SK-N-SH (cell line): ENCODE measurements around the gene PFKL. TPM values are rescaled to one million over a fixed set of nuclear protein-coding genes. Genes with fewer than 3 reads are reported as not detected.

Source experiments
- CTCF ChIA-PET: fragments of 300-600, 350-600 bp; formaldehyde crosslinking; extraction: SDS; loops from one replicate; lab custom pipeline; 2021; lab: Yijun Ruan, JAX
- POLR2A ChIA-PET: fragments of 350-600 bp; sonication (Branson Sonifier 250); formaldehyde crosslinking; extraction: SDS; loops from one replicate; lab custom pipeline; 2020; ENCODE audit warnings: antibody characterized with exemption, inconsistent platforms; lab: Yijun Ruan, JAX
- DNase-seq: peaks from one replicate; pipeline ENCODE4 v3.0.0; 2012
- H2AFZ ChIP-seq: fragments of 200-600 bp; sonication (generic); 2 replicates; pipeline ENCODE4 v1.8.1; 2016; ENCODE audit warnings: antibody characterized with exemption, mild to moderate bottlenecking, low read depth
- H3F3A ChIP-seq: fragments of 200-600 bp; sonication (generic); replicated peaks from 2 replicates; pipeline ENCODE3; 2016; ENCODE audit warnings: antibody characterized with exemption, mild to moderate bottlenecking; ENCODE audit not compliant: insufficient read depth
- H3K27ac ChIP-seq, 2 experiments: fragments of 200-500 bp in 1 of 2; fragments of 200-600 bp in 1 of 2; sonication (Bioruptor generic) in 1 of 2; sonication (generic), shearing (Covaris generic) in 1 of 2; 2 replicates each; pipeline versions ENCODE4 v1.5.1 to v1.6.1; 2014 to 2016; ENCODE audit warnings: low read depth in 2 of 2, inconsistent platforms in 1 of 2, low read length in 1 of 2, mild to moderate bottlenecking in 1 of 2, mixed read lengths in 1 of 2
- H3K27me3 ChIP-seq: fragments of 200-600 bp; sonication (generic), shearing (Covaris generic); 2 replicates; pipeline ENCODE4 v1.6.1; 2016; ENCODE audit warnings: mixed run types; ENCODE audit not compliant: insufficient read depth
- H3K36me3 ChIP-seq, 2 experiments: fragments of 200-500 bp in 1 of 2; fragments of 200-600 bp in 1 of 2; sonication (Bioruptor generic) in 1 of 2; sonication (generic) in 1 of 2; replicated peaks in 1 of 2; 2 replicates each; pipeline versions ENCODE3 to v1.5.1; 2014 to 2016; ENCODE audit warnings: low read length in 1 of 2, mild to moderate bottlenecking in 1 of 2; ENCODE audit not compliant: insufficient read depth in 2 of 2, control insufficient read depth in 1 of 2
- H3K4me1 ChIP-seq, 2 experiments: fragments of 200-500 bp in 1 of 2; fragments of 200-600 bp in 1 of 2; sonication (Bioruptor generic) in 1 of 2; sonication (generic), shearing (Covaris generic) in 1 of 2; 2 replicates each; pipeline versions ENCODE4 v1.5.1 to v1.6.1; 2014 to 2016; ENCODE audit warnings: low read depth in 1 of 2, low read length in 1 of 2, mixed run types in 1 of 2; ENCODE audit not compliant: insufficient read depth in 2 of 2, control insufficient read depth in 1 of 2
- H3K4me2 ChIP-seq: fragments of 200-600 bp; sonication (generic), shearing (Covaris generic); 2 replicates; pipeline ENCODE4 v1.6.1; 2017; ENCODE audit warnings: mixed run types
- H3K4me3 ChIP-seq, 2 experiments: fragments of 200-500 bp in 1 of 2; fragments of 200-600 bp in 1 of 2; sonication (Bioruptor generic) in 1 of 2; sonication (generic), shearing (Covaris generic) in 1 of 2; 2 replicates each; pipeline versions ENCODE4 v1.5.1 to v1.8.1; 2014 to 2016; ENCODE audit warnings: low read depth in 2 of 2, inconsistent platforms in 1 of 2, low read length in 1 of 2, mild to moderate bottlenecking in 1 of 2, mixed read lengths in 1 of 2, moderate library complexity in 1 of 2
- H3K79me2 ChIP-seq: fragments of 200-600 bp; sonication (generic); 2 replicates; pipeline ENCODE4 v1.8.1; 2017; ENCODE audit warnings: mild to moderate bottlenecking; ENCODE audit not compliant: insufficient read depth
- H3K9ac ChIP-seq: fragments of 200-600 bp; sonication (generic); 2 replicates; pipeline ENCODE4 v1.6.1; 2017; ENCODE audit warnings: mixed run types
- H3K9me2 ChIP-seq: fragments of 200-600 bp; sonication (generic); 2 replicates; pipeline ENCODE4 v1.6.1; 2017; ENCODE audit warnings: mixed run types
- H3K9me3 ChIP-seq: fragments of 200-600 bp; sonication (generic); 2 replicates; pipeline ENCODE4 v1.6.1; 2017; ENCODE audit warnings: mixed run types, mild to moderate bottlenecking, moderate library complexity
- H4K20me1 ChIP-seq: fragments of 200-600 bp; sonication (generic); 2 replicates; pipeline ENCODE4 v1.6.1; 2017; ENCODE audit warnings: mild to moderate bottlenecking, mixed run types; ENCODE audit not compliant: insufficient read depth
- CHD2 ChIP-seq: fragments of 150-350 bp; IDR thresholded peaks from 2 replicates; pipeline ENCODE4 v1.6.1; 2018; ENCODE audit warnings: low read length; ENCODE audit not compliant: partially characterized antibody
- CTCF ChIP-seq: fragments of 200-600 bp; sonication (generic); IDR thresholded peaks from 2 replicates; pipeline ENCODE4 v1.6.1; 2017; ENCODE audit warnings: antibody characterized with exemption, mild to moderate bottlenecking, moderate library complexity
- EP300 ChIP-seq, 2 experiments: IDR thresholded peaks; 2 replicates each; pipeline versions ENCODE4 v1.4.0 to v1.6.1; 2012; ENCODE audit warnings: borderline replicate concordance in 1 of 2, low read depth in 1 of 2, low read length in 1 of 2
- FOXM1 ChIP-seq: IDR thresholded peaks from 2 replicates; pipeline ENCODE4 v1.4.0; 2012; ENCODE audit warnings: low read depth, mild to moderate bottlenecking
- GABPA ChIP-seq: IDR thresholded peaks from 2 replicates; pipeline ENCODE4 v1.4.0; 2012; ENCODE audit warnings: low read depth, mild to moderate bottlenecking
- GATA2 ChIP-seq: sonication (generic); formaldehyde crosslinking; IDR thresholded peaks from 2 replicates; pipeline ENCODE4 v1.5.0; 2020; ENCODE audit warnings: mild to moderate bottlenecking, missing genetic modification reagents
- MXI1 ChIP-seq: IDR thresholded peaks from 2 replicates; pipeline ENCODE4 v1.6.1; 2012; ENCODE audit warnings: mild to moderate bottlenecking, low read depth, low read length, improper control_type of control experiment
- NFIC ChIP-seq: IDR thresholded peaks from 2 replicates; pipeline ENCODE4 v1.4.0; 2012; ENCODE audit warnings: borderline replicate concordance
- NRF1 ChIP-seq: IDR thresholded peaks from 2 replicates; pipeline ENCODE4 v1.6.1; 2012; ENCODE audit warnings: low read depth, mild to moderate bottlenecking, low read length
- PBX3 ChIP-seq: IDR thresholded peaks from 2 replicates; pipeline ENCODE4; 2012
- REST ChIP-seq: IDR thresholded peaks from 2 replicates; pipeline ENCODE4 v1.6.1; 2012; ENCODE audit warnings: mild to moderate bottlenecking, low read depth, low read length, moderate library complexity
- TCF12 ChIP-seq: IDR thresholded peaks from 2 replicates; pipeline ENCODE4 v1.4.0; 2012
- TEAD4 ChIP-seq: IDR thresholded peaks from 2 replicates; pipeline ENCODE4 v1.4.0; 2012; ENCODE audit warnings: mild to moderate bottlenecking, borderline replicate concordance; ENCODE audit not compliant: insufficient read depth
- USF2 ChIP-seq: fragments of 150-350 bp; IDR thresholded peaks from 2 replicates; pipeline ENCODE4 v1.6.1; 2017; ENCODE audit warnings: antibody characterized with exemption, low read length, low read depth, borderline replicate concordance
- WGBS: methylation state at CpG from one replicate; pipeline ENCODE4 v1.1.6; 2017; ENCODE audit warnings: low lambda C conversion rate; 5-methylcytosine and 5-hydroxymethylcytosine counted together
- polyA plus RNA-seq, 3 experiments: library from polyadenylated mRNA; depleted of rRNA; stranded (reverse); fragments of >200 nt; gene quantifications; 2 replicates each; pipeline ENCODE4 v1.2.3, GENCODE V29; 2012

PFKL gene
- polyA plus RNA-seq, 1 of the 3 experiments (the other 2 are of a cell fraction): 118 TPM

GRCh38 chr21:44317871-44318270 is 18.0 kb downstream of the PFKL start:
- peaks cover 0 to 46% of the 10 kb centered on the region in 2 experiments for H3K36me3 ChIP-seq
- TF ChIP-seq EP300 (IDR thresholded peaks at IDR 0.05; ENCODE audit: borderline replicate concordance in 1 of 2, low read depth in 1 of 2, low read length in 1 of 2) (no peak), REST (no peak), CTCF (no peak), GABPA (no peak), TCF12 (no peak), CHD2 (no peak), USF2 (no peak), NFIC (no peak), NRF1 (no peak), MXI1 (no peak), TEAD4 (no peak), FOXM1 (no peak), PBX3 (no peak), GATA2 (CRISPR knock-in tag) (no peak)
- TF ChIP-seq, all 33 proteins: peak for 0
- Histone ChIP-seq H3K4me1 (no peaks in the 10 kb centered on the region), H3K27me3 (no peaks in the 10 kb centered on the region), H4K20me1 (no peaks in the 10 kb centered on the region), H3K9me2 (no peaks in the 10 kb centered on the region), H3K4me3 (no peak overlapping the region), H3F3A (no peaks in the 10 kb centered on the region), H3K9me3 (no peaks in the 10 kb centered on the region), H3K4me2 (no peak overlapping the region), H3K9ac (no peak overlapping the region), H3K79me2 (no peaks in the 10 kb centered on the region), H3K27ac (no peak overlapping the region), H2AFZ (no peak overlapping the region)
- POLR2A ChIA-PET: no interaction called here
- no peak for DNase-seq
- CTCF ChIA-PET: no interaction called here
- WGBS: 94% methylated on average over 19 of the region's 22 CpGs
